ENCODE measurements around the gene AURKA. TPM values are rescaled to one million over a fixed set of nuclear protein-coding genes. Genes with fewer than 3 reads are reported as not detected.

AURKA gene
- total RNA-seq, 1 donor from 2014 or later: 1.6 TPM

DNA sequence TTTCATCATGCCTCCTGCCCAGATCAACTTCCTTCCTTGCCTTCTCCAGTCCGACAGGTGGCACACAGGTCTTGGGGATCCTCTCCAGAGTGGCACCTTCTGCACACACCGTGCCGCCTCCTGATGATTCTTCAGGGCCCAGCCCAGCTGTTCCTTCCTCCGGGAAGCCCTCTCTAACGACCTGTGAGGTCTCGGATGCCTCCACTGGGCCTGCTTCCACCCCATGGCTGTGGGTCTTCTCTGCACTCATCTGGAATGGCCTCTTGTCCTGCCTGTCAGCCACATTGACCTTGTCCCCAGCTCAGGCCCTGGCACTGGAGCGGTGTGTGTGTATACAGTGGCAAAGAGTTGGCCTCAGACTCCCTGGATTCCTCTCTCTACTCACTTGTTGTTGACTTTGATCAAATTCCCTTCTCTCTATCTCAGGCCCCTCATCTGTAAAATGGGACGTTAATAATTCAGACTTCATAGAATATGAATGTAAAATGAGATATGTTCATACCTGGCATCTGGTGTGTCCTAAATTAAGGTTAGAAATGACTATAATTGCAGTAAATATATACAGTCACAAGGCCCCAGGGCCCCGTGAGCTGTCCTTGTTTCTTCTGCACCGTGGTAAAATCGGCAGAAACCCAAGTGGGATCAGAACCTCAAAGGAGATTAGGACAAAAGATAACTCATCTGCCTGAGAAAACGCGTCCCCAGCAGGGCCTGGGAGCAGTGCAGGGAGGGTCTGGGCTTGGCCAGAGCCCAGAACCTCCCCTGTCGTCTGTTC lies 31.7 kb downstream of the AURKA start:
- Histone ChIP-seq H3K27me3 (ENCODE audit: control insufficient read depth, insufficient read depth, low read length) (no peaks in the 10 kb centered on the region), H3K4me3 (ENCODE audit: low read depth, low read length) (peak overlapping the region; percentile 75), H3K36me3 (ENCODE audit: control insufficient read depth, insufficient read depth, low read length) (peaks cover 1% of the 10 kb centered on the region)
- DNase-seq (ENCODE audit: low read depth) (no peak), FAIRE-seq (no peak)
- TF ChIP-seq, protein P1, sequence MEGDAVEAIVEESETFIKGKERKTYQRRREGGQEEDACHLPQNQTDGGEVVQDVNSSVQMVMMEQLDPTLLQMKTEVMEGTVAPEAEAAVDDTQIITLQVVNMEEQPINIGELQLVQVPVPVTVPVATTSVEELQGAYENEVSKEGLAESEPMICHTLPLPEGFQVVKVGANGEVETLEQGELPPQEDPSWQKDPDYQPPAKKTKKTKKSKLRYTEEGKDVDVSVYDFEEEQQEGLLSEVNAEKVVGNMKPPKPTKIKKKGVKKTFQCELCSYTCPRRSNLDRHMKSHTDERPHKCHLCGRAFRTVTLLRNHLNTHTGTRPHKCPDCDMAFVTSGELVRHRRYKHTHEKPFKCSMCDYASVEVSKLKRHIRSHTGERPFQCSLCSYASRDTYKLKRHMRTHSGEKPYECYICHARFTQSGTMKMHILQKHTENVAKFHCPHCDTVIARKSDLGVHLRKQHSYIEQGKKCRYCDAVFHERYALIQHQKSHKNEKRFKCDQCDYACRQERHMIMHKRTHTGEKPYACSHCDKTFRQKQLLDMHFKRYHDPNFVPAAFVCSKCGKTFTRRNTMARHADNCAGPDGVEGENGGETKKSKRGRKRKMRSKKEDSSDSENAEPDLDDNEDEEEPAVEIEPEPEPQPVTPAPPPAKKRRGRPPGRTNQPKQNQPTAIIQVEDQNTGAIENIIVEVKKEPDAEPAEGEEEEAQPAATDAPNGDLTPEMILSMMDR (IDR thresholded peaks at IDR 0.05; ENCODE audit: insufficient read depth, low read length, severe bottlenecking): no peak

DNA sequence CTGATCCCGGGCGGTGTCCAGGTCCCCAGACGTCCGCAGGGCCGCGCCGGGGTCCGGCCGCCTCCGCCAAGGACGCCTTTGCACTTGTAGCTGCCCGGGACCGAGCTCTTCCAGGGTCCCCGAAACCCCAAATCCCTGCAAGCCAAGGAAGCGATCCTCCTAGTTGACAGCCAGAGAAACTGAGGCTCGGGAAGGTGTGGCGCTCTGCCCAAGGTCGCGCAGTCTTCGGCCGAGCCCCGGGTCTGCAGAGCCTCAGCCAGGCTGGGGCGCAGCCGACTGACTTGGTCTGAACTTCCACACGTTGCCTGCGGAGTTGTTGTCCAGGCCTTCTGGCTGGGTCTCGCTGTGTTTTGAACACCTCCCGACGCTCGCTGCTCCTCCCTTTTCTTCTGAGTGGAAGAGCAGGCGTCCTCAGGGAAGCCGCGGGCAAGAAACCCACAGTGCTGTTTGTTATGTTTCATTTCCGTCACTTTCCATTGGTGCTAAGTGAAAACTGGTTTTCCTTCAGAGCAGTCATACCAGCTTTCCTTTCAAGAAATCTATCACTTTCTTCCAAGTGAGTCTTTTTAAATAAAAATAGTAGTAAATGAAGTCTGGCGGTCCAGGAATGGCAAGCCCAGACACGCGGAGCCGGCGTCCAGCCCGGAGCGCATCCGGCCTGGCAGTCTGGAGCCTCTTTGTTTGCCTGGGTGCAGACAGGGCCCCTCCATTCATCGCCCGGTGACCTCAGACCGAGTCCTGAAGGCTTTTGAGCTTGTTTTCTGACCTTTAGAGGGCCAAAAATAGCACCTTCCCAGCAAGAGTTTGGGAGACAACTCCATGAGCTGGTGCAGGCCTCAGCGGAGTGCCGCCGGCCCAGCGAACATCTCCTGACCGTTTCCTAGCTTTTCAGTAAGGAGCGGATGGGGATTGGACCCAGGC lies 32.5 kb downstream of the AURKA start:
- TF ChIP-seq, protein P1 (IDR thresholded peaks at IDR 0.05; ENCODE audit: insufficient read depth, low read length, severe bottlenecking): no peak
- peak; percentile 75 for DNase-seq (ENCODE audit: low read depth)
- no peak for FAIRE-seq
- no peaks in the 10 kb centered on the region for H3K27me3 ChIP-seq (ENCODE audit: control insufficient read depth, insufficient read depth, low read length)
- H3K4me3 ChIP-seq (ENCODE audit: low read depth, low read length): peak overlapping the region; percentile 75
- no peaks in the 10 kb centered on the region for H3K36me3 ChIP-seq (ENCODE audit: control insufficient read depth, insufficient read depth, low read length)

GRCh38 chr20:56358600-56359211 lies 33.3 kb downstream of the AURKA start, which contains the start of gene FAM210B:
Gene FAM210B (plus strand): TSS chr20:56358974. CDS start chr20:56359006, 32 bp downstream.
- Histone ChIP-seq H3K27me3 (ENCODE audit: control insufficient read depth, insufficient read depth, low read length) (no peaks in the 10 kb centered on the region), H3K4me3 (ENCODE audit: low read depth, low read length) (peak within 1 kb of the TSS; percentile 75), H3K36me3 (ENCODE audit: control insufficient read depth, insufficient read depth, low read length) (no peaks in the 10 kb centered on the region)
- peak; percentile 71 for DNase-seq (ENCODE audit: low read depth)
- FAIRE-seq: no peak
- TF ChIP-seq, protein P1 (IDR thresholded peaks at IDR 0.05; ENCODE audit: insufficient read depth, low read length, severe bottlenecking): no peak

DNA sequence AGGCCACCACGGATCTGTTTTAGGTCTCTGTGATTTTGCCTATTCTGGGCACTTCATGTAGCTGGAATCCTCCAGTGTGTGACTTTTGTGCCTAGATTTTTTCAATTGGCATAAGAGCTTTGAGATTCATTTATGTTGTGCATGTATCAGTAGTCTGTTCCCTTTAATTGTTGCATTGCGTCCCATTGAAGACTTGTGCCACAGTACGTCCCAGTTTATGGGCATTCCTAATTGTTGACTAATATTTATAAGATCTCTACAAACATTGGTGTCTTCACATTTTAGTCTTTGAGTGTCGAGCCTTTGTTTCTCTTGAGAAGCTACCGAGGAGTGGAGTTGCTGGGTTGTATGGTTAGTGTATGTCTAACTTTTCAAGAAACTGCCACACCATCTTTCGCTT lies 33.9 kb downstream of the AURKA start:
- H3K4me3 ChIP-seq (ENCODE audit: low read depth, low read length): no peak overlapping the region
- DNase-seq (ENCODE audit: low read depth) (peak; percentile 10), FAIRE-seq (no peak)
- no peaks in the 10 kb centered on the region for H3K36me3 ChIP-seq (ENCODE audit: control insufficient read depth, insufficient read depth, low read length)
- TF ChIP-seq, protein P1 (IDR thresholded peaks at IDR 0.05; ENCODE audit: insufficient read depth, low read length, severe bottlenecking): no peak
- H3K27me3 ChIP-seq (ENCODE audit: control insufficient read depth, insufficient read depth, low read length): no peaks in the 10 kb centered on the region

DNA sequence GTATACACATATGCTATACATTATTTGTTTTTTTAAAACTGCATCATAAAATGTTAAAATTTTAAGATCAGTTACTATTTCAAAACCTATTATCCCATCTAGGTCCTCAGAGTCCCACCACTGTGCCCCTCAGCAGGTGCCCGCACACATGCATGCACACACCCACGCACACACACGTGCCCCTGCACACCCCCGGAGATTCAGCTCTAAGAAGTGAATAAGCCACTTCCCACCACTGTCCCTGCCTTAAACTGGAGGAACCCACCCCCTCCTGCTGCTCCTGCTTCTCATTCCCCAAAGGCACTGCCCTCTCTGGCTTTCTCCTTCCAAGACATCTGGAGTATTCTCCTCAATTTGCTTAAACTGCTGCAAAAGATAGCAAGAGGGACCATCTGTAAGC lies 38.7 kb downstream of the AURKA start:
- no peaks in the 10 kb centered on the region for H3K36me3 ChIP-seq (ENCODE audit: control insufficient read depth, insufficient read depth, low read length)
- H3K27me3 ChIP-seq (ENCODE audit: control insufficient read depth, insufficient read depth, low read length): no peaks in the 10 kb centered on the region
- DNase-seq (ENCODE audit: low read depth) (no peak), FAIRE-seq (no peak)
- no peak overlapping the region for H3K4me3 ChIP-seq (ENCODE audit: low read depth, low read length)
- TF ChIP-seq, protein P1 (IDR thresholded peaks at IDR 0.05; ENCODE audit: insufficient read depth, low read length, severe bottlenecking): no peak

All from bronchial epithelial cell (primary cell).